Skeletal muscle cell (primary cell): ENCODE results near the gene MYH15.
"Not testable (repeated sequence)": the region's sequence is repeated elsewhere in the genome, so short reads cannot be mapped to it uniquely, and the experiment has no call there.

Experiments used
- DNase-seq: peaks from one replicate; pipeline ENCODE4 v3.0.0-alpha.2; 2010; ENCODE audit warnings: low read depth
- H3K4me3 ChIP-seq: 2 replicates; pipeline ENCODE4 v1.5.1; 2011; ENCODE audit warnings: low read depth, mild to moderate bottlenecking, control low read depth, low read length, moderate library complexity

MYH15 gene

GRCh38 chr3:108401836-108402235 is 108.6 kb downstream of the MYH15 start:
- no peak overlapping the region for H3K4me3 ChIP-seq
- no peak for DNase-seq

GRCh38 chr3:108398510-108398909 is 111.9 kb downstream of the MYH15 start:
- H3K4me3 ChIP-seq, result no peak overlapping the region
- no peak for DNase-seq

DNA sequence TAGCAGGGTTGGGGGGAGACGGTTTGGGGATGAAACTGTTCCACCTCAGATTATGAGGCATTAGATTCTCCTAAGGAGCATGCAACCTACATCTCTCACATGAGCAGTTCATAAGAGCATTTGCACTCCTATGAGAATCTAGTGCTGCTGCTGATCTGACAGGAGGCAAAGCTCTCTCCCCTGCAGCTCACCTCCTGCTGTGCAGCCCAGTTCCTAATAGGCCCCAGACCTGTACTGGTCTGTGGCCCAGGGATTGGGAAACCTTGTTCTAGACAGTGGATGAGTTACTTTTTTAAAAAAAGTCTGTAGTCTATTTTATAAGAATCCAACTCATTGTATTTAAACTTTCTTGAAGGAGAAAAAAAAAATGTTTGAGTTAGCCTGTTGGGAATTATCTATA is 114.1 kb downstream of the MYH15 start:
- H3K4me3 ChIP-seq, result no peak overlapping the region
- DNase-seq, result no peak

GRCh38 chr3:108394563-108394962 is 115.8 kb downstream of the MYH15 start:
- H3K4me3 ChIP-seq, result no peak overlapping the region
- no peak for DNase-seq

GRCh38 chr3:108394016-108394415 is 116.4 kb downstream of the MYH15 start:
- no peak overlapping the region for H3K4me3 ChIP-seq

GRCh38 chr3:108393128-108393900 is 117.1 kb downstream of the MYH15 start:
- DNase-seq, result no peak
- H3K4me3 ChIP-seq, result no peak overlapping the region

More at GRCh38 chr3:108394016-108394415, 116.4 kb downstream of the MYH15 start:
- DNase-seq, result no peak

GRCh38 chr3:108391917-108392593 is 118.3 kb downstream of the MYH15 start:
- DNase-seq, result no peak
- no peak overlapping the region for H3K4me3 ChIP-seq

- no peak for DNase-seq
- H3K4me3 ChIP-seq, result no peak overlapping the region
These were observed 121.0 kb downstream of the MYH15 start for GRCh38 chr3:108389372-108389771.

- H3K4me3 ChIP-seq, result no peak overlapping the region
- no peak for DNase-seq
These were observed 122.0 kb downstream of the MYH15 start for GRCh38 chr3:108388136-108389132.

DNA sequence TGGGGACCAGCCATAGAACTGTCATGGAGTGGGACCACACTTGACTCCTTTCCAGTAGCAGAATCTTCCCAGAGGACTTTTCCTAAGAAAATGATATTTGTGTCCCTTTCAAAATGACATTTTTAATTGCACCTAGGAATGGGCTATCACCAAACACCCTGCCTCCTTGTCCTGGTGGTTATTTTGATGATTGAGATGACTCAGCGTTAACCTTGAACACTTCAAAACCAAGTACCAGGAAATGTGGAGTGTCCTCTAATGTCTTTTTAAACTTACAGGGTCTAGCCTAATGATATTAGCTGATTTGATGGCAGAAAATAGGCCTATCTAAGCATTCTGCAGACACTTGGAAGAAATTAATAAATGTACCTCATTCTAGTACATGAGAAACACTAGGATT is 123.3 kb downstream of the MYH15 start:
- no peak overlapping the region for H3K4me3 ChIP-seq
- DNase-seq, result no peak

DNA sequence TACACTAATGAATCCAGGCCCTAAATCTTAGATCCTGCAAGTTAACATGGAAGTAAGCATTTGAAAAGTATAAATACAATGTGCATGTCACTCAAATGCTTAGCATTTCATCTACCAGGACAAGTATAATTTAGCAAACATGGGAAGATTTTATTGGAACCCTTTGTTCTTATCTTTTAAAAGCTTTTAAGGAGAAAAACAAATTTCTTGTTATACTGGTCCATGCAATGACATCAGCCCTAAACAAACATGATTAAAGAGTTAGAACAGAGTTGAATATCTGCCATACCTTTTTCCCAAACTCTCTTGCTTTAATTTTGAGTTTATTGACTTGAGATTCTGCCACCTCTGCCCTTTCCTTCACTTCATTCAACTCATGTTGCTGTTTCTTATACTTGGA is 127.1 kb downstream of the MYH15 start:
- DNase-seq, result no peak
- H3K4me3 ChIP-seq, result no peak overlapping the region

GRCh38 chr3:108381529-108382140 is 128.8 kb downstream of the MYH15 start:
- DNase-seq, result no peak
- H3K4me3 ChIP-seq, result no peak overlapping the region

- DNase-seq, result no peak
- no peak overlapping the region for H3K4me3 ChIP-seq
These were observed 130.1 kb downstream of the MYH15 start for GRCh38 chr3:108380128-108380795.

GRCh38 chr3:108378952-108379342 is 131.4 kb downstream of the MYH15 start:
- H3K4me3 ChIP-seq, DNase-seq: not testable (repeated sequence)

- DNase-seq, result no peak
These were observed 132.0 kb downstream of the MYH15 start for GRCh38 chr3:108378153-108378951.

DNA sequence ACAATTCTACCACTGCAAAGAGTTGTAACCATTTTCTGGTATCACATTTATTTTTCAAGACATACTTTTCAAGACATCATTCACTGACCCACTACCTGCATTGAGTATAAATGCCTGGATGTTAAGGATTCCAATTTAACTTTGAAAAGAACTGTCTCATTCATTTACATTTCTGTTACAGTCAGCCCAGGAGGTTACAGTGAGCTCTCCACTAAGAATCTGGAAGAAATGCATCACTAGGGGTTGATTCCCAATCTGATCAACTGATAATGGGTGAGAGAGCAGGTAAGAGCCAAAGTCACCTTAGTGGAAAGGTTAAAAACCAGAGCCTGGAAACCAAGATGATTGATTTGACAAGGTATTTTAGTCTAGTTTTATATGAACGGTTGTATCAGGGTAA is 133.0 kb downstream of the MYH15 start:
- no peak for DNase-seq
- no peak overlapping the region for H3K4me3 ChIP-seq

More at GRCh38 chr3:108378153-108378951, 132.0 kb downstream of the MYH15 start:
- no peak overlapping the region for H3K4me3 ChIP-seq

- no peak overlapping the region for H3K4me3 ChIP-seq
- no peak for DNase-seq
These were observed 134.4 kb downstream of the MYH15 start for GRCh38 chr3:108376026-108376425.

DNA sequence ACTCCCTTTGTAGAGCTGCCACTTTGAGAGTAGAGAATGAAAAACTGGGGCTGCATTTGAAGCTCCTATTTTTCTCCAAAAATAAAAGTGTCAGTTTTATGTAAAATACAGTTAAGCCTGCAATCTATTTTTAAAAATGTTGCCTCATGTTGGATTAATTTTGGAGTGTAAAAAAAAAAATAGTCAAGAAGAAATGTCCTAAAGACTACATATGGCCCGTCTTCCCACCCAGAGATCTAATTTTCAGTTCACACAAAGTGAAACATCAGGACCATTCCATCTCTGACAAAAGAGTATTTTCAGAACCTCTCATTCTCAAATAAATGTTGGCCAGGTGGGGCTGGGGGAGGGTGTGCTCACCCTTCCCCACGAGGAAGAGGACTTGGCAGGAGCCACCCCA is 151.4 kb downstream of the MYH15 start:
- no peak overlapping the region for H3K4me3 ChIP-seq
- no peak for DNase-seq
